Measurements from ENCODE around the gene RAI1. TPM values are rescaled to one million over a fixed set of nuclear protein-coding genes. Genes with fewer than 3 reads are reported as not detected.
"Not testable (repeated sequence)": the region's sequence is repeated elsewhere in the genome, so short reads cannot be mapped to it uniquely, and the experiment has no call there.

Gene RAI1
- total RNA-seq, 2 donors from 2014 or later = 25.6 to 36.5 TPM

DNA sequence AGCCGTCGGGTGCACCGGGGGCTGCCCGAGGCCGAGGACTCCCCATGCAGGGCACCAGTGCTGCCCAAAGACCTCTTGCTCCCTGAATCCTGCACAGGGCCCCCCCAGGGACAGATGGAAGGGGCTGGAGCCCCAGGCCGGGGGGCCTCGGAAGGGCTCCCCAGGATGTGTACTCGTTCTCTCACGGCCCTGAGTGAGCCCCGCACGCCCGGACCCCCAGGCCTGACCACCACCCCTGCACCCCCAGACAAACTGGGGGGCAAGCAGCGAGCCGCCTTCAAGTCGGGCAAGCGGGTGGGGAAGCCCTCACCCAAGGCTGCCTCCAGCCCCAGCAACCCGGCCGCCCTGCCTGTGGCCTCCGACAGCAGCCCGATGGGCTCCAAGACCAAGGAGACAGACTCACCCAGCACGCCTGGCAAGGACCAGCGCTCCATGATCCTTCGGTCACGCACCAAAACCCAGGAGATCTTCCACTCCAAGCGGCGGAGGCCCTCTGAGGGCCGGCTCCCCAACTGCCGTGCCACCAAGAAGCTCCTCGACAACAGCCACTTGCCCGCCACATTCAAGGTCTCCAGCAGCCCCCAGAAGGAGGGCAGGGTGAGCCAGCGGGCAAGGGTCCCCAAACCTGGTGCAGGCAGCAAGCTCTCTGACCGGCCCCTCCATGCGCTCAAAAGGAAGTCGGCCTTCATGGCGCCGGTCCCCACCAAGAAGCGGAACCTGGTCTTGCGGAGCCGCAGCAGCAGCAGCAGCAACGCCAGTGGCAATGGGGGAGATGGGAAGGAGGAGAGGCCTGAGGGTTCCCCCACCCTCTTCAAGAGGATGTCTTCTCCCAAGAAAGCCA, 114.9 kb downstream of the RAI1 start:
- intact Hi-C loops (cut with DNase I) = no loop called here
- no peak for DNase-seq (ENCODE audit: low spot score)

- DNase-seq (ENCODE audit: low spot score) = no peak
- intact Hi-C loops (cut with DNase I) = no loop called here
These were observed 115.5 kb downstream of the RAI1 start for GRCh38 chr17:17796787-17797061.

DNA sequence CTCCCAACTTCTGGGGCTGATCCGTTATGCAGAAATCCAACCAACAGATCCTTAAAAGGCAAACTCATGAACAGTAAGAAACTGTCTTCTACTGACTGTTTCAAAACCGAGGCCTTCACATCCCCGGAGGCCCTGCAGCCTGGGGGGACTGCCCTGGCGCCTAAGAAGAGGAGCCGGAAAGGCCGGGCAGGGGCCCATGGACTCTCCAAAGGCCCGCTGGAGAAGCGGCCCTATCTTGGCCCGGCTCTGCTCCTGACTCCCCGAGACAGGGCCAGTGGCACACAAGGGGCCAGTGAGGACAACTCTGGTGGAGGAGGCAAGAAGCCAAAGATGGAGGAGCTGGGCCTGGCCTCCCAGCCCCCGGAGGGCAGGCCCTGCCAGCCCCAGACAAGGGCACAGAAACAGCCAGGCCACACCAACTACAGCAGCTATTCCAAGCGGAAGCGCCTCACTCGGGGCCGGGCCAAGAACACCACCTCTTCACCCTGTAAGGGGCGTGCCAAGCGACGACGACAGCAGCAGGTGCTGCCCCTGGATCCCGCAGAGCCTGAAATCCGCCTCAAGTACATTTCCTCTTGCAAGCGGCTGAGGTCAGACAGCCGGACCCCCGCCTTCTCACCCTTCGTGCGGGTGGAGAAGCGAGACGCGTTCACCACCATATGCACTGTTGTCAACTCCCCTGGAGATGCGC, 116.0 kb downstream of the RAI1 start:
- intact Hi-C loops (cut with DNase I) = no loop called here
- no peak for DNase-seq (ENCODE audit: low spot score)

DNA sequence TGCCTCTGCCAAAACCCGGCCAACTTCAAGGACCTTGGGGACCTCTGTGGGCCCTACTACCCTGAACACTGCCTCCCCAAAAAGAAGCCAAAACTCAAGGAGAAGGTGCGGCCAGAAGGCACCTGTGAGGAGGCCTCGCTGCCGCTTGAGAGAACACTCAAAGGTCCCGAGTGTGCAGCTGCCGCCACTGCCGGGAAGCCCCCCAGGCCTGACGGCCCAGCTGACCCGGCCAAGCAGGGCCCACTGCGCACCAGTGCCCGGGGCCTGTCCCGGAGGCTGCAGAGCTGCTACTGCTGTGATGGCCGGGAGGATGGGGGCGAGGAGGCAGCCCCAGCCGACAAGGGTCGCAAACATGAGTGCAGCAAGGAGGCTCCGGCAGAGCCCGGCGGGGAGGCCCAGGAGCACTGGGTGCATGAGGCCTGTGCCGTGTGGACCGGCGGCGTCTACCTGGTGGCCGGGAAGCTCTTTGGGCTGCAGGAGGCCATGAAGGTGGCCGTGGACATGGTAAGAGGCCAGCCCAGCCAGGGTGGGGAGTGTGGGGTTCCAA, 116.8 kb downstream of the RAI1 start:
- intact Hi-C loops (cut with DNase I) = no loop called here

GRCh38 chr17:17798573-17799255, 117.5 kb downstream of the RAI1 start:
- intact Hi-C loops (cut with DNase I) = no loop called here
- DNase-seq (ENCODE audit: low spot score) = no peak

More for the DNA sequence above, 116.8 kb downstream of the RAI1 start:
- no peak for DNase-seq (ENCODE audit: low spot score)

- intact Hi-C loops (cut with DNase I) = no loop called here
- DNase-seq (ENCODE audit: low spot score) = no peak
These were observed 119.3 kb downstream of the RAI1 start for GRCh38 chr17:17800504-17801021.

DNA sequence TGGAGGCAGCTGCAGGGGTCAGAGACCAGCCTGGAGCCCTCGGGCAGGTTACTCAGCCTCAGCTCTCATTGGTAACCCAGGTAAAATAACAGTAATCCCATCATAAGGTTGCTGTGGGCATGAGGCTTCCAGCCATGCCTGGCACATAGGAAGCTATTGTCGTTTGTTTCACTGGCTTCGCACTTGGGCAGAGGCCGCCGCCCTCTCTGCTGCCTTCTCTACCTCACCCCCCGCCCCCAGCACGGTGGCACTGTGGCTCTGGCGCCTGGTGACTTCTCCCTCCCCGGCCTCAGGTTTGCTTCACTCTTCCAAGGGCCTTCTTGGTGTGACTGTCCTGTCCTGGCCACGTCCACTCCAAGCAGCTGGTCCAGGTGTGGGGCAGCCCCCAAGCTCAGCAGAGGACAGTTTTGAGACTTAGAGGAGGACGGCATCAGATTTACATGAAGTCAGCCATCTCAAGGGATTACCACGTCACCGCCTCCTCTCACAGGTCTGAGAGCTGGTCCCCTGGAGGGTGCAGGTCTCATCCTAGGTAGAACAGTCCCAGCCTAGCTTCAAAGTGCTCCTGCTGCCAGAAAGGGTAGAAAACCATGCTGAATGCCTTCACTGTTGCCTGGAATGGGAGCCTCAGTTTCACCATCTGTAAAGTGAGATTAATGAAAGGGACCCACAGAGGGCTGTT, 120.7 kb downstream of the RAI1 start:
- no peak for DNase-seq (ENCODE audit: low spot score)
- intact Hi-C loops (cut with DNase I) = no loop called here

GRCh38 chr17:17804007-17804406, 122.7 kb downstream of the RAI1 start:
- no peak for DNase-seq (ENCODE audit: low spot score)
- intact Hi-C loops (cut with DNase I) = no loop called here

GRCh38 chr17:17805575-17805974, 124.3 kb downstream of the RAI1 start:
- intact Hi-C loops (cut with DNase I) = loop anchor here in 1 of 2 donors (5.0 kb wide), 1 partner anchor 118 kb away; no protein-coding TSS in a partner anchor
- no peak for DNase-seq (ENCODE audit: low spot score)

GRCh38 chr17:17806035-17806434, 124.8 kb downstream of the RAI1 start:
- no peak for DNase-seq (ENCODE audit: low spot score)
- intact Hi-C loops (cut with DNase I) = loop anchor here in 1 of 2 donors (5.0 kb wide), 1 partner anchor 119 kb away; no protein-coding TSS in a partner anchor

DNA sequence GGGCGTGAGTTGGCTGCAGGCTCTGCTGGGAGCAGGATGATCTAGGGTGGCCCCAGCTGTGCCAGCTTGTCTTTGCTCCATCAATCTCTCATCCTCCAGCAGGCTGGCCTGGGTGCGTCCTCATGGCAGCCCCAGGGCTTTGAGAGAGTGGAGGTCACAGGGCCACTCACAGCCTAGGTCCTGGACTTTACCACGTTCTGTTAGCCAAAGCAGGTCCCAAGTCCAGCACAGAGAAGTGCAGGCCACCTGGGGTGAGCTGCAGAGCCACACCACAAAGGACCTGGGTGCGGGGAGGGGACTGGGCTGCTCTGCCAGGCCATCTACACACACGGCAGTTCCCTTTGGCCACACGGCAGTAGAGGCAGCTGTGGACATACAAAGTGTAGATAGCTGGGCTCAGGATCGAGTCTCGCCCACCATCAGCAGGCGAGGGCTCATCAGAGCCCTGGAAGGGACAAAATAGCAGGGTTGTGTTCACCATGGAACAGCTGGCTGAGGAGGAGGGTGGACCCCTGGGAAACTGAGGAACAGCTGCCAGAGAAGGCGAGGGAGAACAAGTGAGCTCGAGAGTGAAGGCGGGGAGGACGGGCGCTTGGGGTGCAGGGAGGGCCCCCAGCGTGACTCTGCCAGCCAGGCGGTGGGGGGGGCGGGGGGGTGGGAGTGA, 125.5 kb downstream of the RAI1 start:
- intact Hi-C loops (cut with DNase I) = loop anchor here in 1 of 2 donors (5.0 kb wide), 1 partner anchor 119 kb away; no protein-coding TSS in a partner anchor

GRCh38 chr17:17807440-17807839, 126.2 kb downstream of the RAI1 start:
- intact Hi-C loops (cut with DNase I) = loop anchor here in 1 of 2 donors (5.0 kb wide), 1 partner anchor 120 kb away; no protein-coding TSS in a partner anchor
- no peak for DNase-seq (ENCODE audit: low spot score)

More for the DNA sequence above, 125.5 kb downstream of the RAI1 start:
- no peak for DNase-seq (ENCODE audit: low spot score)

DNA sequence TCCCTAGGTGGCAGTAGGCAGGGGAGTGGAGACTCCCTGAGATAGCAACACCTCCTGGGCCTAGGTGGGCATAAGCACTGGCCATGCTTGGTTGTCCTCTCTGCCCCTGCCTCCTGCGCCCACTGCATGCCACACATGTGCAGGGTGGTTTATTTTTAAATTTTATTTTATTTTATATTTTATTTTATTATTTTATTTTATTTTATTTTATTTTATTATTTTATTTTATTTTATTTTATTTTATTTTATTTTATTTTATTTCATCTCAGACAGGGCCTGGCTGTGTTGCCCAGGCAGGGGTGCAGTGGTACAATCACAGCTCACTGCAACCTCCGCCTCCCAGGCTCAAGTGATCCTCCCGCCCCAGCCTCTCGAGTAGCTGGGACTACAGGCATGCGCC, 126.9 kb downstream of the RAI1 start:
- not testable (repeated sequence) for DNase-seq (ENCODE audit: low spot score)
- intact Hi-C loops (cut with DNase I) = loop anchor here in 1 of 2 donors (5.0 kb wide), 1 partner anchor 121 kb away; no protein-coding TSS in a partner anchor

DNA sequence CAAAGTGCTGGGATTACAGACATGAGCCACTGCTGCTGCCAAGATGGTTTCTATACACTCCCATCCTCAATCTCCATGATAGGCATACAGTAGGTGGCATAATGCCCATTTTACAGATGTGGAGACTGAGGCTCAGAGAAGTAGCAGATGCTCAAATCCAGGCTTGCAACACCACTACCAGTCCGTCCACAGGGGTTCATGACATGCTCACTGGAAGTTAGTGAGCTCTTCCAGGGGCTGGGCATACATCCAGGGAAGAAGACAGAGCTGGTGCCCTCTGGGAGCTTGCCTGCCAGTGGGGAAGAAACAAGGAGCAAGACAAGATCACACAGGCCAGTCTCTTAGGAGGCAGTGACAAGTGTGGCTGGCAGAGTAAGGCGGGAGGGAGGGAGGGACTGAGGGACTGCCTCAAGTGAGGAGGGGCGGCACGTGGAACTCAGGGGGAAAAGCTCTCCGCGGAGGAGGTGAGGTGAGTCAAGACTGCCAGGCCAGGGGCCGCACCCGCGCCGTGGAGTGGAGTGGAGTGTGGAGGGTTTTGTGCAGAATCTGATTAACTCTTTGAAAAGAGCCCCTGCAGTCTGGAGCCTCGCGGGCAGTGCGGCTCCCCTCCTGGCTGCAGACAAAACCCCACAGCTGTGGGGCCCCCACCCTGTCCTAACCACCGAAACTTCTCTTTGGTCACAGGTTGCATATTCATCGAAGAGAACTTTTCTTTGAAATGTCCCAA, 127.6 kb downstream of the RAI1 start:
- no peak for DNase-seq (ENCODE audit: low spot score)
- intact Hi-C loops (cut with DNase I) = loop anchor here in 1 of 2 donors (5.0 kb wide), 1 partner anchor 122 kb away; no protein-coding TSS in a partner anchor

GRCh38 chr17:17809531-17810083, 128.3 kb downstream of the RAI1 start:
- intact Hi-C loops (cut with DNase I) = loop anchor here (5.0 to 10.0 kb wide), 3 partner anchors 38 to 122 kb away; no protein-coding TSS in a partner anchor
- DNase-seq (ENCODE audit: low spot score) = no peak

GRCh38 chr17:17810084-17810894, 129.0 kb downstream of the RAI1 start:
- intact Hi-C loops (cut with DNase I) = loop anchor here (5.0 to 10.0 kb wide), 2 partner anchors 37 to 105 kb away; no protein-coding TSS in a partner anchor
- peak; percentile 88 for DNase-seq (ENCODE audit: low spot score)

Data from posterior vena cava (tissue), 2 donors.